Body of pancreas (tissue), 4 donors: ENCODE measurements around the gene SERPINB6. TPM values are rescaled to one million over a fixed set of nuclear protein-coding genes. Genes with fewer than 3 reads are reported as not detected.
"Not testable (repeated sequence)": the region's sequence is repeated elsewhere in the genome, so short reads cannot be mapped to it uniquely, and the experiment has no call there.

Experiments
- ATAC-seq: fragments of 150-250 bp; one replicate; pipeline ENCODE4 v1.9.1; 2016
- DNase-seq, 4 donors: peaks; one replicate each; pipeline ENCODE4 v3.0.0-alpha.2; 2019
- H3K27ac ChIP-seq, 4 donors: fragments of 200-600 bp; sonication (generic); 1 replicate in 3 of 4; 2 replicates in 1 of 4; pipeline versions ENCODE4 v1.5.1 to v1.6.1; 2016 to 2019; ENCODE audit warnings: mild to moderate bottlenecking in 1 of 4, mixed read lengths in 1 of 4, moderate library complexity in 1 of 4
- H3K27me3 ChIP-seq, 2 donors: fragments of 200-600 bp; sonication (generic); one replicate each; pipeline ENCODE4 v1.6.0; 2016; ENCODE audit warnings: mild to moderate bottlenecking in 1 of 2
- H3K36me3 ChIP-seq, 2 donors: fragments of 200-600 bp; sonication (generic); replicated peaks in 1 of 2; 2 replicates each; pipeline ENCODE4 v1.5.1; 2016; ENCODE audit warnings: low read depth in 2 of 2; ENCODE audit not compliant: insufficient read depth in 1 of 2
- H3K4me1 ChIP-seq: fragments of 200-600 bp; sonication (generic); one replicate; pipeline ENCODE4 v1.6.0; 2016
- H3K4me3 ChIP-seq, 2 donors: fragments of 200-600 bp; sonication (generic); 1 replicate in 1 of 2; 2 replicates in 1 of 2; pipeline ENCODE4 v1.5.1; 2016 to 2019
- H3K9me3 ChIP-seq, 3 donors: fragments of 200-600 bp; sonication (generic); 1 replicate in 2 of 3; 2 replicates in 1 of 3; pipeline ENCODE4 v1.5.1; 2016
- POLR2A ChIP-seq, 3 donors: fragments of 450-650 bp; IDR thresholded peaks; one replicate each; pipeline ENCODE4 v1.6.1; 2016; ENCODE audit warnings: antibody characterized with exemption in 3 of 3, mild to moderate bottlenecking in 2 of 3
- WGBS, 2 donors: methylation state at CpG; one replicate each; pipeline ENCODE4 v1.1.5; 2017; 5-methylcytosine and 5-hydroxymethylcytosine counted together
- intact Hi-C: fragments of 100-400 bp; cut with DNase I; formaldehyde crosslinking; loops from one replicate; pipeline ENCODE4 v1.15.1; 2023
- total RNA-seq, 2 donors: library from RNA; depleted of rRNA; stranded (reverse); fragments of >200 nt; gene quantifications; one replicate each; pipeline ENCODE4 v1.1.0, GENCODE V29; 2016
- TF ChIP-seq, protein P1 (sequence below), 7 experiments: fragments of 450-650 bp in 4 of 7; fragments of 200-600 bp in 3 of 7; sonication (generic) in 3 of 7; IDR thresholded peaks; one replicate each; pipeline ENCODE4 v1.5.1; 2016 to 2019; ENCODE audit warnings: antibody characterized with exemption in 7 of 7

Gene SERPINB6
- total RNA-seq, 2 donors from 2014 or later: 113 to 147 TPM

DNA sequence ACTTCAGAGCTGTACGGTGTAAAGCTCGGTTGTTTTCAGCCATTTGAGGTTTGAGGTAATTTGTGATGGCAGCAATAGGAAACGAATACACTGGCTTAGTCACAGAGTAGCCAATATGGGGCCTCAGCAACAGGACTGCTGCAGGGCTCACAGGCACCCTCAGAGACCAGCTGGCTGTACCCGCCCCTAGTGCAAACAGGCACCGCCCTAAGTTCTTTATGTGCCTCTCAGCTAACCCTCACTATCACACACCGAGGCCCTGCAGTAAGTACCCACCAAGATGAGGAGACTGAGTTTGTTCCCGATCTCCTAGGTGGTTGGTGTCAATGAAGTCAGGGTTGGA, 57.1 kb downstream of the SERPINB6 start:
- 79 to 91% methylated on average over 7 of the region's 7 CpGs for WGBS, 2 donors
- TF ChIP-seq, protein P1, sequence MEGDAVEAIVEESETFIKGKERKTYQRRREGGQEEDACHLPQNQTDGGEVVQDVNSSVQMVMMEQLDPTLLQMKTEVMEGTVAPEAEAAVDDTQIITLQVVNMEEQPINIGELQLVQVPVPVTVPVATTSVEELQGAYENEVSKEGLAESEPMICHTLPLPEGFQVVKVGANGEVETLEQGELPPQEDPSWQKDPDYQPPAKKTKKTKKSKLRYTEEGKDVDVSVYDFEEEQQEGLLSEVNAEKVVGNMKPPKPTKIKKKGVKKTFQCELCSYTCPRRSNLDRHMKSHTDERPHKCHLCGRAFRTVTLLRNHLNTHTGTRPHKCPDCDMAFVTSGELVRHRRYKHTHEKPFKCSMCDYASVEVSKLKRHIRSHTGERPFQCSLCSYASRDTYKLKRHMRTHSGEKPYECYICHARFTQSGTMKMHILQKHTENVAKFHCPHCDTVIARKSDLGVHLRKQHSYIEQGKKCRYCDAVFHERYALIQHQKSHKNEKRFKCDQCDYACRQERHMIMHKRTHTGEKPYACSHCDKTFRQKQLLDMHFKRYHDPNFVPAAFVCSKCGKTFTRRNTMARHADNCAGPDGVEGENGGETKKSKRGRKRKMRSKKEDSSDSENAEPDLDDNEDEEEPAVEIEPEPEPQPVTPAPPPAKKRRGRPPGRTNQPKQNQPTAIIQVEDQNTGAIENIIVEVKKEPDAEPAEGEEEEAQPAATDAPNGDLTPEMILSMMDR (IDR thresholded peaks at IDR 0.05): no peak
- TF ChIP-seq POLR2A (IDR thresholded peaks at IDR 0.05): no peak
- intact Hi-C loops: loop anchor here (10.0 kb wide), 1 partner anchor 49 kb away; no protein-coding TSS in a partner anchor
- Histone ChIP-seq H3K4me1 (no peaks in the 10 kb centered on the region), H3K27ac (no peak overlapping the region), H3K9me3 (no peaks in the 10 kb centered on the region), H3K36me3 (no peaks in the 10 kb centered on the region), H3K4me3 (no peak overlapping the region), H3K27me3 (no peaks in the 10 kb centered on the region)
- ATAC-seq: no peak
- DNase-seq: no peak

DNA sequence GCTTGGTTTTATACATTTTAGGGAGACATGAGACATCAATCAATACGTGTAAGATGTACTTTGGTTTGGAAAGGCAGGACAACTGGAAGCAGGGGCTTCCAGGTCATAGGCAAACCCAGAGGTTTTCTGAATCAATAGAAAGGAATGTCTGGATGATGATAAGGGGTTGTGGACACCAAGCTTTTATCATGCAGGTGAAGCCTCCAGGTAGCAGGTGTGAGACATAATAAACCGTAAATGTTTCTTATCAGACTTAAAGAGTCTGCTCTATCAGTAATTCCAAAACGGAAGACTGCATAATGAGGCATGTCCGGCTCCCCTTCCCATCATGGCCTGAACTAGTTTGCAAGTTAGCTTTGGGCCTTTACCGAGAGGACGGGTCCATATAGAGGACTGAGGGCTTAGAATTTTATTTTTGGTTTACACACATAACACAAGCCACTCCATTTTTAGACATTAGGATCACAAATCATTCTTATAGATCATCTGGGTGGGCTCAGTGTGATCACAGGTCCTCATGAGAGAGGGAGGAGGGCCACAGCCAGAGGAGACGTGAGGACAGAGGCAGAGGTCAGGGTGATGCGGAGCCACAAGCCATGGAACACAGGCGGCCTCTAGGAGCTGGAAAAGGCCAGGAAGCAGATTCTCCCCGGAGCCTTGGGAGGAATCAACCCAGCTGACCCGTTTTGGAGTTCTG, 57.6 kb downstream of the SERPINB6 start:
- WGBS, 2 donors: 81 to 86% methylated on average over 11 of the region's 11 CpGs
- H3K4me3 ChIP-seq: no peak overlapping the region
- intact Hi-C loops: loop anchor here (10.0 kb wide), 1 partner anchor 49 kb away; no protein-coding TSS in a partner anchor
- no peaks in the 10 kb centered on the region for H3K4me1 ChIP-seq
- no peaks in the 10 kb centered on the region for H3K27me3 ChIP-seq
- ATAC-seq: no peak
- no peaks in the 10 kb centered on the region for H3K36me3 ChIP-seq
- no peak overlapping the region for H3K27ac ChIP-seq
- no peak for DNase-seq
- H3K9me3 ChIP-seq: no peaks in the 10 kb centered on the region
- no peak for TF ChIP-seq POLR2A (IDR thresholded peaks at IDR 0.05)
- TF ChIP-seq, protein P1 (IDR thresholded peaks at IDR 0.05): no peak

DNA sequence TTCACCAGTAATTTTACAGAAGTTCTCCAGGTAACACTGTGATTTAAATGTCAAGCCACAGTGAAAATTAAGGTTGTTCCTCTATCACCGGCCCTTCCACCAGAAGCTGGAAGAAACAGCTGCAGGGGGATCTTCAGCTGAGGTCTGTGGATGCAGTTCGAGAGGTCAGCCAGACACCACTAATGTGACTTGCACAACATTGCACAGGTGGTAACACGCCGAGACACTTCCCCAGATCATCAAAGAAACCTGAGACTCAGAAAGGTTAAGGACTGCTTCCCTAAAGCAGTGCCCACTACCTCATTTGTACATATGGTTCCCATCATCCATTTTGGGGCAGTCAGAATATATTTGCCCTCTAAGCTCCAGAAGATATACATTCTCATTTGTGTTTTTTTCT, 60.2 kb downstream of the SERPINB6 start:
- intact Hi-C loops: loop anchor here (10.0 kb wide), 1 partner anchor 46 kb away; no protein-coding TSS in a partner anchor
- Histone ChIP-seq H3K36me3 (no peaks in the 10 kb centered on the region), H3K27me3 (no peaks in the 10 kb centered on the region), H3K27ac (no peak overlapping the region), H3K9me3 (no peaks in the 10 kb centered on the region), H3K4me1 (no peaks in the 10 kb centered on the region), H3K4me3 (no peak overlapping the region)
- DNase-seq (no peak), ATAC-seq (no peak)
- no peak for TF ChIP-seq POLR2A (IDR thresholded peaks at IDR 0.05)
- TF ChIP-seq, protein P1 (IDR thresholded peaks at IDR 0.05): no peak
- WGBS, 2 donors: 62 to 66% methylated on average over 4 of the region's 4 CpGs

DNA sequence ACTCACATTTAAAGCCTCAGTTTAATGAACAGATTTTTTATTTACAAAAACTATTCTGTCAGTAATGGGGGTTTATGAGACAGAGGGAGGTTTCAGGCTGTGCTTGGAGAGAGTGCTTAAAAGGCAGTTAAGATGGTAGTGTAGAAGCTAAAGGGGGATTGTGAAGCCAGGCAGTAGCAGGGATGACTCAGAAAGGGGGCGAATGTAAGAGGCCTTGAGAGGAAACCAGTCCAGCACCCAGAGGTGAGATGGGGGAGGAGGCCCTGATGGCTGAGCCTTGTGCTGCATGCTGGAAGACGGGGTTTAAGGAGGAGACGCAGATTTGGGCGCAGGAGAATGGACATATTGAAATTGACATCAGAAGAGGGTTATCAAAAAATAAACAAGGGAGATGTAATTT, 61.6 kb downstream of the SERPINB6 start:
- no peaks in the 10 kb centered on the region for H3K4me1 ChIP-seq
- DNase-seq (no peak), ATAC-seq (no peak)
- H3K36me3 ChIP-seq: no peaks in the 10 kb centered on the region
- H3K4me3 ChIP-seq: no peak overlapping the region
- 79 to 81% methylated on average over 4 of the region's 4 CpGs for WGBS, 2 donors
- H3K9me3 ChIP-seq: no peaks in the 10 kb centered on the region
- intact Hi-C loops: loop anchor here (10.0 kb wide), 1 partner anchor 45 kb away; no protein-coding TSS in a partner anchor
- no peaks in the 10 kb centered on the region for H3K27me3 ChIP-seq
- no peak overlapping the region for H3K27ac ChIP-seq
- TF ChIP-seq POLR2A (IDR thresholded peaks at IDR 0.05): no peak
- TF ChIP-seq, protein P1 (IDR thresholded peaks at IDR 0.05): no peak

DNA sequence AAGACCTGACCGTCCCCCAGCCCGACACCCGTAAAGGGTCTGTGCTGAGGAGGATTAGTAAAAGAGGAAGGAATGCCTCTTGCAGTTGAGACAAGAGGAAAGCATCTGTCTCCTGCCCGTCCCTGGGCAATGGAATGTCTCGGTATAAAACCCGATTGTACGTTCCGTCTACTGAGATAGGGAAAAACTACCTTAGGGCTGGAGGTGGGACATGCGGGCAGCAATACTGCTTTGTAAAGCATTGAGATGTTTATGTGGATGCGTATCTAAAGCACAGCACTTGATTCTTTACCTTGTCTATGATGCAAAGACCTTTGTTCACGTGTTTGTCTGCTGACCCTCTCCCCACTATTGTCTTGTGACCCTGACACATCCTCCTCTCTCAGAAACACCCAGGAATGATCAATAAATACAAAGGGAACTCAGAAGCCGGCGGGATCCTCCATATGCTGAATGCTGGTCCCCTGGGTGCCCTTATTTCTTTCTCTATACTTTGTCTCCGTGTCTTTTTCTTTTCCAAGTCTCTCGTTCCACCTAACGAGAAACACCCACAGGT, 62.2 kb downstream of the SERPINB6 start:
- H3K4me3 ChIP-seq, H3K27me3 ChIP-seq, H3K4me1 ChIP-seq, H3K27ac ChIP-seq, ATAC-seq, DNase-seq, H3K36me3 ChIP-seq, intact Hi-C loops, H3K9me3 ChIP-seq: not testable (repeated sequence)
- WGBS, 2 donors: 82 to 83% methylated on average over 8 to 16 of the region's 16 CpGs

DNA sequence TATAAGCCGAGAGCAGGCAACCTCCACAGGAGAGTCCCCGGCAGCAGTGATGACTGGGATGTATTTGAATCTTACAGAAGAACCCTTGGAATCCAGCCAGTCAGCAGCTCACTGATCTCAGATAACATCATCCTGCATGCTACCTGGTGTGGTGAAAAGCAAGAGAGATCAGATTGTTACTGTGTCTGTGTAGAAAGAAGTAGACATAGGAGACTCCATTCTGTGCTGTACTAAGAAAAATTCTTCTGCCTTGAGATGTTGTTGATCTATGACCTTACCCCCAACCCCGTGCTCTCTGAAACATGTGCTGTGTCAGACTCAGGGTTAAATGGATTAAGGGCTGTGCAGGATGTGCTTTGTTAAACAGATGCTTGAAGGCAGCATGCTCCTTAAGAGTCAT, 62.9 kb downstream of the SERPINB6 start:
- 63 to 68% methylated on average over 3 of the region's 3 CpGs for WGBS, 2 donors
- H3K27me3 ChIP-seq, H3K4me1 ChIP-seq, H3K9me3 ChIP-seq, H3K36me3 ChIP-seq, H3K4me3 ChIP-seq, ATAC-seq, intact Hi-C loops, DNase-seq, H3K27ac ChIP-seq: not testable (repeated sequence)

DNA sequence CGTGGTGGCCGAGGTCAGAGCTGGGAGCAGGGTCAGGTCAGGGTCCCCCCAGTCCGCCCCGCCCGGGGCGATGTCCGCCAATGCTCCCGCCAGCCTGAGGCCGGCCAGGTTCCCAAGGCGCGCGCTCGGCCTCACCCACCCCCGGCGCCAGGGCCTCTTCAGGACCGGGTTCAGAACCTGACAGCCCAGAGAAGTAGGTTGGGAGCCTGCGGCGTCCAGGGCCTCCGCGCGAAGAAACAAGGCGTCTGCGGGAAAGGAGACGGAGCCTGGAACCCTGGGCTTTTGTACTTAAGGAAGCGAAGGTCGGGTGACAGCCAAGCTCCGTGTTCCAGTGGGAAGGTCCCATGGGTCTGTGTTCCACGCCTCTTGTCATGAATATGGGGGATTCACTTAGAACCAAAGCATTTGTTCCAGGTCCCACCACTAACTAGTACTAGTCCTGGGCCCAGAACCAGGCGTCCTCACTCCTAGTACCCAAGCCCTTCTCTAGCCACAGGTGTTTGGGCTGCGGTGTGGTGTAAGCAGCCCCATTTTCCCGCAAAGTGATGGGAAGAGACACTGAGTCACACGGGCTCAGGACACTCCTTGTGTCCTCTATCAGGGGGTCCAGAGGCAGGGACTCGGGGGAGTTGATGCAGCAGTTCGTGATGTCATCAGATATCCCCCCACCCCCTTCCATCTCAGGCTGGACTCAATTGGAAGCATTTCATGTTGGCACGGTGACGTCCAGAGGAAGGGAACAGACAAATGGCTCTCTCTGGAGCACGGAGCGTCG, 67.8 kb downstream of the SERPINB6 start:
- WGBS, 2 donors: 50 to 87% methylated on average over 2 to 3 of the region's 39 CpGs
- intact Hi-C loops: not testable (repeated sequence)
- peak; percentile 70 for ATAC-seq

More for the DNA sequence above, 67.8 kb downstream of the SERPINB6 start:
- Histone ChIP-seq H3K27ac (peak overlapping the region in 2 of 4 donors; percentile 66 to 68), H3K4me1 (peaks cover 11% of the 10 kb centered on the region), H3K4me3 (peak overlapping the region in 1 of 2 donors; percentile 56)
- H3K9me3 ChIP-seq, H3K36me3 ChIP-seq, H3K27me3 ChIP-seq, DNase-seq: not testable (repeated sequence)
